Endothelial cell of umbilical vein (primary cell): ENCODE results near the gene RNASEH2A. TPM values are rescaled to one million over a fixed set of nuclear protein-coding genes. Genes with fewer than 3 reads are reported as not detected.

Experiments
- BruUV-seq: library from RNA; stranded (reverse); fragments of 400-500 nt; replicated peaks from 2 replicates; lab custom pipeline; 2021; lab: Mats Ljungman, UMichigan
- CTCF ChIA-PET: fragments of 300-600, 350-600 bp; sonication (Branson Sonifier 250); formaldehyde crosslinking; loops from one replicate; lab custom pipeline; 2021; ENCODE audit warnings: antibody characterized with exemption, inconsistent platforms; lab: Charles Lee
- POLR2A ChIA-PET: fragments of 300-600, 350-600 bp; sonication (Branson Sonifier 250); formaldehyde crosslinking; loops from one replicate; lab custom pipeline; 2021; ENCODE audit warnings: antibody characterized with exemption, inconsistent platforms; lab: Charles Lee
- DNase-seq: peaks from one replicate; pipeline ENCODE4 v3.0.0-alpha.2; 2011; ENCODE audit warnings: low read depth, low spot score
- FAIRE-seq: peaks from 2 replicates; lab custom pipeline; 2011; peaks lifted over from hg19 to GRCh38; lab: Jason Lieb, UNC
- H2AFZ ChIP-seq: 2 replicates; pipeline ENCODE4 v1.6.0; 2012; ENCODE audit warnings: low read depth, low read length, control low read depth, inconsistent platforms
- H3K27ac ChIP-seq: 2 replicates; pipeline ENCODE4 v1.5.1; 2011; ENCODE audit warnings: low read depth, mild to moderate bottlenecking, control low read depth, low read length, moderate library complexity; ENCODE audit not compliant: insufficient read depth
- H3K27me3 ChIP-seq, 2 experiments: 2 replicates each; pipeline versions ENCODE4 v1.6.0 to v1.6.1; 2011; ENCODE audit warnings: low read length in 2 of 2, mixed read lengths in 1 of 2; ENCODE audit not compliant: control insufficient read depth in 2 of 2, insufficient read depth in 2 of 2
- H3K36me3 ChIP-seq, 2 experiments: 2 replicates in 1 of 2; 3 replicates in 1 of 2; pipeline ENCODE4 v1.5.1; 2011; ENCODE audit warnings: low read length in 2 of 2, mild to moderate bottlenecking in 1 of 2, moderate library complexity in 1 of 2; ENCODE audit not compliant: control insufficient read depth in 2 of 2, insufficient read depth in 2 of 2; ENCODE audit errors: extremely low read depth in 1 of 2
- H3K4me1 ChIP-seq: 3 replicates; pipeline ENCODE4 v1.5.1; 2011; ENCODE audit warnings: mild to moderate bottlenecking, low read length; ENCODE audit not compliant: control insufficient read depth, insufficient read depth; ENCODE audit errors: extremely low read depth
- H3K4me2 ChIP-seq: 2 replicates; pipeline ENCODE4 v1.6.1; 2011; ENCODE audit warnings: low read length, control low read depth, mixed read lengths; ENCODE audit not compliant: insufficient read depth
- H3K4me3 ChIP-seq, 3 experiments: fragments of 200-600 bp in 1 of 3; sonication (generic), shearing (Covaris generic) in 1 of 3; replicated peaks in 1 of 3; 2 replicates each; pipeline ENCODE4 v1.5.1; 2011 to 2016; ENCODE audit warnings: control low read depth in 3 of 3, low read length in 3 of 3, mild to moderate bottlenecking in 2 of 3, inconsistent platforms in 1 of 3, low read depth in 1 of 3, moderate library complexity in 1 of 3; ENCODE audit not compliant: insufficient read depth in 1 of 3
- H3K79me2 ChIP-seq: 2 replicates; pipeline ENCODE4 v1.6.0; 2012; ENCODE audit warnings: low read length, inconsistent platforms; ENCODE audit not compliant: control insufficient read depth, insufficient read depth
- H3K9ac ChIP-seq: replicated peaks from 2 replicates; pipeline ENCODE3; 2011; ENCODE audit warnings: low read length, control low read depth; ENCODE audit not compliant: insufficient read depth; ENCODE audit errors: extremely low read depth
- H3K9me1 ChIP-seq: replicated peaks from 3 replicates; pipeline ENCODE4 v1.6.0; 2011; ENCODE audit warnings: mild to moderate bottlenecking, low read length; ENCODE audit not compliant: control insufficient read depth, insufficient read depth; ENCODE audit errors: extremely low read depth
- H3K9me3 ChIP-seq: replicated peaks from 2 replicates; pipeline ENCODE4 v1.5.1; 2012; ENCODE audit warnings: low read length, inconsistent platforms; ENCODE audit not compliant: control insufficient read depth, insufficient read depth
- H4K20me1 ChIP-seq: replicated peaks from 2 replicates; pipeline ENCODE3; 2011; ENCODE audit warnings: mild to moderate bottlenecking, low read length; ENCODE audit not compliant: control insufficient read depth, insufficient read depth; ENCODE audit errors: extremely low read depth
- EZH2 ChIP-seq: IDR thresholded peaks from 2 replicates; pipeline ENCODE4 v1.6.1; 2012; ENCODE audit warnings: borderline replicate concordance, low read depth, mild to moderate bottlenecking, moderate library complexity, low read length, inconsistent platforms; ENCODE audit not compliant: severe bottlenecking
- FOS ChIP-seq: IDR thresholded peaks from 2 replicates; pipeline ENCODE4 v1.6.1; 2011; ENCODE audit warnings: mild to moderate bottlenecking, low read length, moderate library complexity, borderline replicate concordance; ENCODE audit not compliant: insufficient read depth
- GATA2 ChIP-seq: IDR thresholded peaks from 2 replicates; pipeline ENCODE4 v1.7.0; 2011; ENCODE audit warnings: low read depth, mild to moderate bottlenecking, moderate library complexity, mixed read lengths, low read length; ENCODE audit not compliant: insufficient read length, insufficient read depth
- JUN ChIP-seq: IDR thresholded peaks from 2 replicates; pipeline ENCODE4 v1.6.1; 2011; ENCODE audit warnings: borderline replicate concordance, low read depth; ENCODE audit not compliant: insufficient read length, insufficient read depth
- MYC ChIP-seq: IDR thresholded peaks from one replicate; pipeline ENCODE4 v1.6.1; 2011; ENCODE audit warnings: mild to moderate bottlenecking, low read depth, low read length
- POLR2A ChIP-seq: IDR thresholded peaks from 2 replicates; pipeline ENCODE4 v1.6.1; 2012; ENCODE audit warnings: low read depth, mild to moderate bottlenecking, control low read depth, low read length
- POLR2AphosphoS5 ChIP-seq: IDR thresholded peaks from 2 replicates; pipeline ENCODE4 v1.6.1; 2012; ENCODE audit warnings: low read depth, mild to moderate bottlenecking, control low read depth, low read length, moderate library complexity; ENCODE audit not compliant: insufficient read depth
- dilution Hi-C: fragments of 300-500 bp; cut with MboI; formaldehyde crosslinking; loops from one replicate; pipeline ENCODE4 v1.15.0; 2019; ENCODE audit warnings: low sequenced_read_pairs; ENCODE audit not compliant: extremely low pct_ligation_motif_present
- intact Hi-C: fragments of 100-400 bp; cut with micrococcal nuclease; formaldehyde crosslinking; loops from one replicate; pipeline ENCODE4 v1.10.0; 2022
- polyA plus RNA-seq, 4 experiments: library from polyadenylated mRNA; depleted of rRNA in 3 of 4; stranded (reverse) in 3 of 4; unstranded in 1 of 4; fragments of >200 nt; gene quantifications; 2 replicates each; pipeline versions ENCODE4 v1.2.1 to v1.2.3, GENCODE V29; 2011 to 2012; ENCODE audit warnings: missing spikeins in 1 of 4
- total RNA-seq: library from RNA; stranded (reverse); gene quantifications from 2 replicates; pipeline ENCODE4 v1.2.3, GENCODE V29; 2021
- TF ChIP-seq, protein P1 (sequence below): IDR thresholded peaks from 2 replicates; pipeline ENCODE4 v1.6.1; 2011; ENCODE audit not compliant: insufficient read depth, insufficient read length
- TF ChIP-seq, protein P2 (sequence below), 2 donors: IDR thresholded peaks; 1 replicate in 1 of 2; 2 replicates in 1 of 2; pipeline ENCODE4 v1.5.1; 2011; ENCODE audit warnings: low read length in 2 of 2, mild to moderate bottlenecking in 2 of 2, moderate library complexity in 2 of 2, control low read depth in 1 of 2, inconsistent platforms in 1 of 2, low read depth in 1 of 2; ENCODE audit not compliant: insufficient read depth in 1 of 2; ENCODE audit errors: extremely low read depth in 1 of 2

Gene RNASEH2A
- total and polyA plus RNA-seq, 2 donors (not counting 3 experiments of a cell fraction or from before 2014, with no cell fraction given), result 25.6 to 45.4 TPM

DNA sequence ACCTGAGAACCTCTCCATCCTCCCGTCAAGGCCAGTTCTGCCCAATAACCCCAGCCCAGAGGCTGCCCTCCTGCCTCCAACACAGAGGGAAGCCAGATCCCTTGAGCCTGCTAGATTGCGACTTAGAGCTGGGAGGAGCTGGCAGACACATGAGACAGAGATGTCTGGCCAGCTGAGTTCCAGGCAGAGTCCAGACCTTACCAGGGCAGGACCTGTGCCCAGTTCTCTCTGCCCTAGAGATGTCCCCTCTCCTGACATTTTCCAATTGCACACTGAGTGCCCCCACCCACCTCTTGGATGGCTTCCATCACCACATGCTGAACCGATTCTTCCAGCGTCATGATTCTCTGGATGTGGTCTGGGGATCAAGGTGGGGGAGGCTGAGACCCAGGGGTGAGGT, 34.1 kb upstream of the RNASEH2A start:
- no peak for TF ChIP-seq POLR2AphosphoS5
- no peak for TF ChIP-seq GATA2
- no peak for TF ChIP-seq FOS
- no peak for TF ChIP-seq MYC
- no peak for TF ChIP-seq EZH2
- no peak for TF ChIP-seq JUN
- no peak for TF ChIP-seq POLR2A
- TF ChIP-seq, protein P1, sequence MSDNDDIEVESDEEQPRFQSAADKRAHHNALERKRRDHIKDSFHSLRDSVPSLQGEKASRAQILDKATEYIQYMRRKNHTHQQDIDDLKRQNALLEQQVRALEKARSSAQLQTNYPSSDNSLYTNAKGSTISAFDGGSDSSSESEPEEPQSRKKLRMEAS, result no peak
- TF ChIP-seq, protein P2, sequence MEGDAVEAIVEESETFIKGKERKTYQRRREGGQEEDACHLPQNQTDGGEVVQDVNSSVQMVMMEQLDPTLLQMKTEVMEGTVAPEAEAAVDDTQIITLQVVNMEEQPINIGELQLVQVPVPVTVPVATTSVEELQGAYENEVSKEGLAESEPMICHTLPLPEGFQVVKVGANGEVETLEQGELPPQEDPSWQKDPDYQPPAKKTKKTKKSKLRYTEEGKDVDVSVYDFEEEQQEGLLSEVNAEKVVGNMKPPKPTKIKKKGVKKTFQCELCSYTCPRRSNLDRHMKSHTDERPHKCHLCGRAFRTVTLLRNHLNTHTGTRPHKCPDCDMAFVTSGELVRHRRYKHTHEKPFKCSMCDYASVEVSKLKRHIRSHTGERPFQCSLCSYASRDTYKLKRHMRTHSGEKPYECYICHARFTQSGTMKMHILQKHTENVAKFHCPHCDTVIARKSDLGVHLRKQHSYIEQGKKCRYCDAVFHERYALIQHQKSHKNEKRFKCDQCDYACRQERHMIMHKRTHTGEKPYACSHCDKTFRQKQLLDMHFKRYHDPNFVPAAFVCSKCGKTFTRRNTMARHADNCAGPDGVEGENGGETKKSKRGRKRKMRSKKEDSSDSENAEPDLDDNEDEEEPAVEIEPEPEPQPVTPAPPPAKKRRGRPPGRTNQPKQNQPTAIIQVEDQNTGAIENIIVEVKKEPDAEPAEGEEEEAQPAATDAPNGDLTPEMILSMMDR (IDR thresholded peaks at IDR 0.05; ENCODE audit: extremely low read depth in 1 of 2, insufficient read depth in 1 of 2, low read depth in 1 of 2, low read length in 2 of 2), result no peak
- intact Hi-C loops, result no loop called here
- CTCF ChIA-PET, result interaction anchor here (1.8 to 10.3 kb wide), 4 partner anchors 11 to 75 kb away, joined by 8 to 387 read pairs (median 86); partner anchors contain the start of genes JUNB, PRDX2 and THSD8
- BruUV-seq, result no TSS peak
- Histone ChIP-seq H3K79me2 (no peaks in the 10 kb centered on the region), H3K4me1 (peaks cover 6% of the 10 kb centered on the region), H3K9me3 (no peaks in the 10 kb centered on the region), H3K9ac (no peak overlapping the region), H3K27me3 (no peaks in the 10 kb centered on the region), H3K4me2 (no peak overlapping the region), H3K27ac (no peak overlapping the region), H3K9me1 (no peaks in the 10 kb centered on the region), H2AFZ (no peak overlapping the region), H3K36me3 (no peaks in the 10 kb centered on the region), H4K20me1 (no peaks in the 10 kb centered on the region), H3K4me3 (no peak overlapping the region)
- DNase-seq (no peak), FAIRE-seq (no peak)
- POLR2A ChIA-PET, result interaction anchor here (1.0 kb wide), 1 partner anchor 21 kb away, joined by 3 read pairs; no protein-coding TSS in a partner anchor
- dilution Hi-C loops, result no loop called here
